Natural killer cell (primary cell): ENCODE data around the gene DPYD. TPM values are rescaled to one million over a fixed set of nuclear protein-coding genes. Genes with fewer than 3 reads are reported as not detected.
"Not testable (repeated sequence)": the region's sequence is repeated elsewhere in the genome, so short reads cannot be mapped to it uniquely, and the experiment has no call there.

Experiments used
- ATAC-seq, 3 donors: fragments of 150-1000 bp in 2 of 3; fragments of 200-7000 bp in 1 of 3; cut with Tn5 transposase; 1 replicate in 1 of 3; 2 replicates in 2 of 3; pipeline ENCODE4 v1.10.0; 2021; ENCODE audit warnings: mild to moderate bottlenecking in 2 of 3, moderate library complexity in 2 of 3
- DNase-seq, 2 donors: peaks; one replicate each; pipeline versions ENCODE4 v3.0.0 to v3.0.0-alpha.2; 2013 to 2021; ENCODE audit warnings: mixed read lengths in 1 of 2
- H3K27ac ChIP-seq: one replicate; pipeline ENCODE4 v1.5.1; 2013; ENCODE audit warnings: mild to moderate bottlenecking, low read length
- H3K27me3 ChIP-seq: one replicate; pipeline ENCODE4 v1.6.1; 2013; ENCODE audit warnings: low read length; ENCODE audit not compliant: control insufficient read depth, insufficient read depth
- H3K36me3 ChIP-seq: one replicate; pipeline ENCODE4 v1.6.1; 2013; ENCODE audit warnings: low read length; ENCODE audit not compliant: control insufficient read depth, insufficient read depth
- H3K4me1 ChIP-seq: one replicate; pipeline ENCODE4 v1.6.1; 2013; ENCODE audit warnings: low read length; ENCODE audit not compliant: control insufficient read depth, insufficient read depth
- H3K4me3 ChIP-seq: one replicate; pipeline ENCODE4 v1.5.1; 2013; ENCODE audit warnings: low read length
- H3K9me3 ChIP-seq: one replicate; pipeline ENCODE4 v1.6.1; 2013; ENCODE audit warnings: low read length; ENCODE audit not compliant: control insufficient read depth, insufficient read depth
- H3K27ac Mint-ChIP-seq, 2 donors: one replicate each; pipeline ENCODE4 v1.8.0; 2022; ENCODE audit warnings: mild to moderate bottlenecking in 2 of 2, mixed read lengths in 2 of 2, moderate library complexity in 1 of 2
- H3K27me3 Mint-ChIP-seq, 2 donors: one replicate each; pipeline ENCODE4 v1.8.0; 2022; ENCODE audit warnings: low read depth in 2 of 2, mixed read lengths in 2 of 2
- H3K36me3 Mint-ChIP-seq: one replicate; pipeline ENCODE4 v1.8.0; 2022; ENCODE audit warnings: mixed read lengths
- H3K4me1 Mint-ChIP-seq, 2 donors: one replicate each; pipeline ENCODE4 v1.8.0; 2022; ENCODE audit warnings: mixed read lengths in 2 of 2
- H3K4me3 Mint-ChIP-seq: one replicate; pipeline ENCODE4 v1.8.0; 2022; ENCODE audit warnings: mild to moderate bottlenecking, moderate library complexity, mixed read lengths
- H3K9me3 Mint-ChIP-seq, 2 donors: one replicate each; pipeline ENCODE4 v1.8.0; 2022; ENCODE audit warnings: mixed read lengths in 2 of 2
- CTCF ChIP-seq: fragments of 200-600 bp; IDR thresholded peaks from one replicate; pipeline ENCODE4 v1.8.0; 2022; ENCODE audit warnings: antibody characterized with exemption
- WGBS: methylation state at CpG from one replicate; pipeline ENCODE4 v1.1.7; 2013; ENCODE audit warnings: missing lambda C conversion rate; ENCODE audit not compliant: insufficient coverage; 5-methylcytosine and 5-hydroxymethylcytosine counted together
- intact Hi-C: fragments of 100-400 bp; cut with micrococcal nuclease; formaldehyde crosslinking; loops from one replicate; pipeline ENCODE4 v1.14.2; 2022
- total RNA-seq, 4 donors: library from RNA; stranded (reverse); fragments of 120-200 nt in 1 of 4; gene quantifications; one replicate each; pipeline versions ENCODE4 v1.2.3 to v1.2.4, GENCODE V29; 2013 to 2022

DPYD gene
- total RNA-seq, 3 donors from 2014 or later (not counting 1 experiment from before 2014, with no cell fraction given): 56.6 to 66.7 (median 56.9) TPM

- Histone ChIP-seq H3K9me3 (no peaks in the 10 kb centered on the region), H3K27ac (no peak overlapping the region), H3K27me3 (no peaks in the 10 kb centered on the region), H3K4me1 (no peaks in the 10 kb centered on the region), H3K4me3 (no peak overlapping the region), H3K36me3 (no peaks in the 10 kb centered on the region)
- Mint-ChIP-seq H3K4me3 (no peak overlapping the region), H3K27ac (no peak overlapping the region), H3K36me3 (no peaks in the 10 kb centered on the region), H3K9me3 (no peaks in the 10 kb centered on the region), H3K4me1 (no peaks in the 10 kb centered on the region), H3K27me3 (no peaks in the 10 kb centered on the region)
- no peak for ATAC-seq
- TF ChIP-seq CTCF: peak; percentile 5
- WGBS: 97% methylated on average over 2 of the region's 2 CpGs
- intact Hi-C loops: no loop called here
- peak in 1 of 2 donors; percentile 9 for DNase-seq
These were observed 676.8 kb downstream of the DPYD start for GRCh38 chr1:97243973-97244560.

- Histone ChIP-seq H3K36me3 (peaks cover 10% of the 10 kb centered on the region), H3K27me3 (no peaks in the 10 kb centered on the region), H3K4me1 (no peaks in the 10 kb centered on the region), H3K27ac (no peak overlapping the region), H3K4me3 (no peak overlapping the region), H3K9me3 (no peaks in the 10 kb centered on the region)
- ATAC-seq: no peak
- Mint-ChIP-seq H3K4me1 (no peaks in the 10 kb centered on the region), H3K27me3 (no peaks in the 10 kb centered on the region), H3K27ac (no peak overlapping the region), H3K36me3 (peaks cover under 1% of the 10 kb centered on the region), H3K9me3 (no peaks in the 10 kb centered on the region), H3K4me3 (no peak overlapping the region)
- intact Hi-C loops: no loop called here
- 87% methylated on average over 3 of the region's 3 CpGs for WGBS
- no peak for TF ChIP-seq CTCF
- DNase-seq: no peak
These were observed 682.0 kb downstream of the DPYD start for GRCh38 chr1:97238816-97239215.

- H3K4me3 ChIP-seq, H3K27ac Mint-ChIP-seq, ATAC-seq, H3K27me3 Mint-ChIP-seq, H3K27me3 ChIP-seq, intact Hi-C loops, H3K27ac ChIP-seq, H3K4me3 Mint-ChIP-seq, H3K4me1 Mint-ChIP-seq, H3K9me3 Mint-ChIP-seq, DNase-seq, H3K4me1 ChIP-seq, H3K9me3 ChIP-seq: not testable (repeated sequence)
- peaks cover 20% of the 10 kb centered on the region for H3K36me3 Mint-ChIP-seq
- WGBS: 88% methylated on average over 2 of the region's 2 CpGs
- H3K36me3 ChIP-seq: peaks cover 25% of the 10 kb centered on the region
These were observed 689.5 kb downstream of the DPYD start for GRCh38 chr1:97231354-97231753.

- Histone ChIP-seq H3K27ac (no peak overlapping the region), H3K4me1 (no peaks in the 10 kb centered on the region), H3K27me3 (no peaks in the 10 kb centered on the region), H3K4me3 (no peak overlapping the region), H3K36me3 (no peaks in the 10 kb centered on the region), H3K9me3 (no peaks in the 10 kb centered on the region)
- no peak for TF ChIP-seq CTCF
- WGBS: 91% methylated on average over 2 of the region's 2 CpGs
- no peaks in the 10 kb centered on the region for H3K4me1 Mint-ChIP-seq
- intact Hi-C loops: no loop called here
- H3K27ac Mint-ChIP-seq: no peak overlapping the region
- H3K36me3 Mint-ChIP-seq: peaks cover 7% of the 10 kb centered on the region
- DNase-seq (no peak), ATAC-seq (no peak)
- no peaks in the 10 kb centered on the region for H3K9me3 Mint-ChIP-seq
- H3K27me3 Mint-ChIP-seq: no peaks in the 10 kb centered on the region
- H3K4me3 Mint-ChIP-seq: no peak overlapping the region
These were observed 708.2 kb downstream of the DPYD start for GRCh38 chr1:97212671-97213070.
